ENCODE measurements around the gene ERMARD. TPM values are rescaled to one million over a fixed set of nuclear protein-coding genes. Genes with fewer than 3 reads are reported as not detected.
A peak's percentile ranks its signal among the peaks of the same experiment; 100 is the strongest.

Gene ERMARD
- 25.4 TPM for total RNA-seq
- long read RNA-seq, transcript ERMARD-203 (18 exons, 2,141 nt): major isoform, 7 of 15 reads
- long read RNA-seq, partial matches to known transcripts: 1 of 15 reads
- long read RNA-seq, other reads (novel, unspliced or antisense): 7 of 15 reads

GRCh38 chr6:169751242-169752073 is at the start of gene ERMARD, which contains the start of gene DYNLT2:
TSS of gene ERMARD (plus strand) at chr6:169751622. CDS start at chr6:169751658, 36 bp downstream.
TSS of gene DYNLT2 (minus strand) at chr6:169751572. CDS start at chr6:169751458, 114 bp downstream.
- intact Hi-C loops (cut with DNase I): loop anchor here (10.0 kb wide), 1 partner anchor 47 kb away; the partner anchor contains the start of genes C6orf120 and WDR27
- peak; percentile 100 for ATAC-seq
- peak; percentile 96 for DNase-seq
- Histone ChIP-seq H3K4me1 (peaks cover 23% of the 10 kb centered on the region), H3K4me3 (peak within 1 kb of the TSS; percentile 83), H3K36me3 (peaks cover 10% of the 10 kb centered on the region), H3K9me3 (no peaks in the 10 kb centered on the region), H3K27ac (peak within 1 kb of the TSS; percentile 99), H3K27me3 (ENCODE audit: low read depth) (no peaks in the 10 kb centered on the region)
- TF ChIP-seq CTCF (IDR thresholded peaks at IDR 0.05): peak; percentile 34

GRCh38 chr6:169701954-169702839 is 49.2 kb upstream of the ERMARD start, which contains the start of the genes C6orf120 and WDR27:
TSS of gene C6orf120 (plus strand) at chr6:169702126. CDS start at chr6:169702460, 334 bp downstream.
TSS of gene WDR27 (minus strand) at chr6:169702029. CDS start at chr6:169689005, 13,024 bp downstream.
- Histone ChIP-seq H3K27me3 (ENCODE audit: low read depth) (no peaks in the 10 kb centered on the region), H3K9me3 (no peaks in the 10 kb centered on the region), H3K27ac (peak within 1 kb of the TSS; percentile 99), H3K4me3 (peak within 1 kb of the TSS; percentile 98), H3K36me3 (peaks cover 32% of the 10 kb centered on the region), H3K4me1 (peaks cover 40% of the 10 kb centered on the region)
- no peak for TF ChIP-seq CTCF (IDR thresholded peaks at IDR 0.05)
- DNase-seq: peak; percentile 99
- intact Hi-C loops (cut with DNase I): loop anchor here (10.0 kb wide), 1 partner anchor 53 kb away; the partner anchor contains the start of genes DYNLT2 and ERMARD
- peak; percentile 98 for ATAC-seq

GRCh38 chr6:169702840-169703246 is 48.6 kb upstream of the ERMARD start:
- peak overlapping the region; percentile 98 for H3K4me3 ChIP-seq
- no peak for TF ChIP-seq CTCF (IDR thresholded peaks at IDR 0.05)
- no peak for ATAC-seq
- DNase-seq: no peak
- H3K36me3 ChIP-seq: peaks cover 38% of the 10 kb centered on the region
- no peaks in the 10 kb centered on the region for H3K27me3 ChIP-seq (ENCODE audit: low read depth)
- H3K27ac ChIP-seq: peak overlapping the region; percentile 99
- H3K4me1 ChIP-seq: peaks cover 40% of the 10 kb centered on the region
- intact Hi-C loops (cut with DNase I): loop anchor here (10.0 kb wide), 1 partner anchor 52 kb away; the partner anchor contains the start of genes DYNLT2 and ERMARD
- H3K9me3 ChIP-seq: no peaks in the 10 kb centered on the region

GRCh38 chr6:169707772-169708171 is 43.6 kb upstream of the ERMARD start:
- Histone ChIP-seq H3K36me3 (peaks cover 86% of the 10 kb centered on the region), H3K4me3 (no peak overlapping the region), H3K4me1 (peaks cover 22% of the 10 kb centered on the region), H3K27me3 (ENCODE audit: low read depth) (no peaks in the 10 kb centered on the region), H3K9me3 (no peaks in the 10 kb centered on the region), H3K27ac (no peak overlapping the region)
- ATAC-seq (no peak), DNase-seq (no peak)
- intact Hi-C loops (cut with DNase I): loop anchor here (10.0 kb wide), 1 partner anchor 47 kb away; the partner anchor contains the start of genes DYNLT2 and ERMARD
- TF ChIP-seq CTCF (IDR thresholded peaks at IDR 0.05): no peak

All from lower lobe of right lung (tissue), 2 donors.